HepG2 (cell line): ENCODE measurements around the gene RAET1L. TPM values are rescaled to one million over a fixed set of nuclear protein-coding genes. Genes with fewer than 3 reads are reported as not detected.

Experiments
- CBFB ChIP-seq: sonication (generic); formaldehyde crosslinking; IDR thresholded peaks from 2 replicates; pipeline ENCODE4 v1.4.0; 2020; ENCODE audit warnings: missing genetic modification reagents
- HBP1 ChIP-seq: IDR thresholded peaks from 2 replicates; pipeline ENCODE4 v1.6.1; 2016; ENCODE audit warnings: low read depth, control low read depth
- RFX5 ChIP-seq: IDR thresholded peaks from 2 replicates; pipeline ENCODE4 v1.6.1; 2011; ENCODE audit warnings: low read depth, low read length, improper control_type of control experiment
- ZBTB3 ChIP-seq: sonication (generic); formaldehyde crosslinking; IDR thresholded peaks from 2 replicates; pipeline ENCODE4 v1.4.0; 2020; ENCODE audit warnings: low read depth, mild to moderate bottlenecking, moderate library complexity, missing genetic modification reagents, borderline replicate concordance
- ZBTB40 ChIP-seq, 2 experiments: fragments of 450-650 bp in 1 of 2; sonication (generic) in 1 of 2; formaldehyde crosslinking in 1 of 2; IDR thresholded peaks; 2 replicates each; pipeline versions ENCODE4 v1.6.1 to v1.8.0; 2016 to 2022; ENCODE audit warnings: antibody characterized with exemption in 1 of 2, mild to moderate bottlenecking in 1 of 2, missing genetic modification reagents in 1 of 2
- ZNF607 ChIP-seq: sonication (generic); formaldehyde crosslinking; IDR thresholded peaks from 2 replicates; pipeline ENCODE4 v1.5.1; 2020; ENCODE audit warnings: missing genetic modification reagents, mild to moderate bottlenecking, borderline replicate concordance
- polyA plus RNA-seq, 8 experiments: library from polyadenylated mRNA; depleted of rRNA in 3 of 8; stranded (reverse) in 7 of 8; unstranded in 1 of 8; fragments of >200 nt; fragmentation: Illumina TruSeq in 4 of 8; extraction: Trizol in 4 of 8; gene quantifications; 2 replicates each; pipeline versions ENCODE4 v1.2.1 to v1.2.3, GENCODE V29; 2011 to 2016; ENCODE audit warnings: low read depth in 4 of 8, missing spikeins in 1 of 8, mixed read lengths in 1 of 8; ENCODE audit not compliant: insufficient read depth in 1 of 8
- total RNA-seq, 5 experiments: library from RNA; depleted of rRNA; stranded (reverse); fragments of >200 nt; fragmentation: Illumina TruSeq; extraction: Trizol; gene quantifications; 2 replicates each; pipeline ENCODE4 v1.2.3, GENCODE V29; 2016; ENCODE audit warnings: low read depth in 1 of 5

RAET1L gene
- total and polyA plus RNA-seq, 2 of the 13 experiments (the other 11 are each of a cell fraction or from before 2014, with no cell fraction given): not detected

DNA sequence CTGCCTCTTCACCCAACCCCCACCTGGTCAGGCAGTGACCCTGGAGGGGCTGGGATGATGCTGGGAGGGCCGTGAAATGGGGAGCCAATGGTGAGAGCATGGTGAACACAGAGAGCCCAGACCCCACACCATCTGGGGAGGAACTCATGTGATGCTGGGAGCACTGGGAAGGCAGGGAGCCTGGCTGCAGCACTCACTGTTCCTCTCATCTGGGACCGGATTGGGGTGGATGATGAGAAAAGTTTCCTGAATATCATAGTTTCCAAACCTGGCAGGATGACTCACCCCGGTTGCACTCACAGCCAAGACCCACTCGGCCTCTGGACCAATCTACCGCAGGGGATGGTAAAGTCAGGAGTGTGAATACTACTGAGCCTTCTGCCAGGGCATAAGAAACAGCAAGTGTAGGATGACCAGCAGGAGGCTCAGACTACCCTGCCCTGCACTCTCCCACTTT lies 39.8 kb downstream of the RAET1L start (continued):
- TF ChIP-seq RFX5: no peak
- TF ChIP-seq CBFB (CRISPR knock-in tag): no peak
- no peak for TF ChIP-seq ZBTB40 (IDR thresholded peaks at IDR 0.05)
- TF ChIP-seq ZBTB40 (CRISPR knock-in tag; IDR thresholded peaks at IDR 0.05): no peak
- no peak for TF ChIP-seq ZBTB3
- TF ChIP-seq ZNF607 (CRISPR knock-in tag): no peak
- no peak for TF ChIP-seq HBP1
